GM19099 (cell line): ENCODE measurements around the gene FNDC11.

ENCODE experiments used
- POLR2A ChIP-seq: IDR thresholded peaks from 3 replicates; pipeline ENCODE4 v1.6.1; 2011; ENCODE audit warnings: low read depth; ENCODE audit not compliant: insufficient read length; ENCODE audit errors: extremely low read depth

The FNDC11 gene

DNA sequence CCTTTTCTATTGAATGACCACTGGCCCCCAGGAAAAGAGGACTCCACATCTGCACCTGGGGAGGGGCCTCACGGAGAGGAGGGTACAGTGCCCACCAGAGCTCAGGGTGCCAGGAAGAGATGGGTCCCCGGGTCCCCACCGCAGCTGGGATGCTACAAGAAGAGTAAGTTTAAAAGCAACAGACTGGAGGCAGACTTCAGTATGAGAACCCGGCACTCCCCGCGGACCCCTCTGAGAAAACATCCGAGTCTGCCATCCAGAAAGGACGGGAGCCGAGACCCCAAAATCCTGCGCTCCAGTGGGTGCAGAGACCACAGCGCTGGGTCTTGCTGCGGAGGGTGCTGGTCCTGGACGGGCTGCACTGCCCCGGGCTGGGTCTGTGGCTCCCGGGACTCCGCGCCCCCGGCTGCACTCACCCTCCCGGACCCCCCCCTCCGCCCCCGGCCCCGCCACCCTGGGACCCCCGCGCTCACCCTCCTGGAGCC lies 19.7 kb downstream of the FNDC11 start:
- no peak for TF ChIP-seq POLR2A

DNA sequence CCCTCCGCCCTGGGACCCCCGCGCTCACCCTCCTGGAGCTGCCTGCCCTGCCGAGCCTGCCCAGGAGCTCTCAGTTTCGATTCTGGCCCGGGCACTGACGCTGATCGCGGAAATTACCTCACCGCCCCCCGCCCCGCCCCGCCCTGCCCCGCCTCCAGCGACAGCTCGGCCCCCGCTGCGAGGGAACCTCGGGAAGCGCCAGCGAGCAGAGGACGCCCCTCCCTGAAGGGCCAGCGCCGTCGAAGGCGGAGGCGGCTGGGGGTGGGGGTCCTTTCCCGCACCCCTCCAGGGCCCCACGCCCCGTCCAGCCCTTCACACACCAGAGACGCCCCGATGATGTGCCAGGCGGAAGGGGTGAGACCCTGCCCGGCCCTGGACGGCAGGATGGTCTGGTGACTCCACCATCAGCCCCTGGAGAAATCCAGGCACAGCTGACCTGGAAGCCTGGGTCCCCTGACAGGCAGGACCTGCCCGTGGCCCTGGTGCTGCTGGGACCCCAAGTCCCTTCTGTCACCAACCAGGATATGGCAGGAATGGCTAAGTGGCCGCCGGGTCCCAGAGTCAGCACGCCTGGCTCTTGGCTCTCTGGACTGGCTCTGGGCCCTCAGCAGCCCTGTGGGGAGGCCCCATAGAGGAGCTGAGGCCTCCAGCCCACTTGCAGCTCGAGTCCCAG lies 20.3 kb downstream of the FNDC11 start, which contains the start of gene HELZ2:
Gene HELZ2 (minus strand): TSS at position 84 of the 673 bp plus-strand sequence. CDS start 1,854 bp downstream, outside the sequence.
- peak; percentile 67 for TF ChIP-seq POLR2A

DNA sequence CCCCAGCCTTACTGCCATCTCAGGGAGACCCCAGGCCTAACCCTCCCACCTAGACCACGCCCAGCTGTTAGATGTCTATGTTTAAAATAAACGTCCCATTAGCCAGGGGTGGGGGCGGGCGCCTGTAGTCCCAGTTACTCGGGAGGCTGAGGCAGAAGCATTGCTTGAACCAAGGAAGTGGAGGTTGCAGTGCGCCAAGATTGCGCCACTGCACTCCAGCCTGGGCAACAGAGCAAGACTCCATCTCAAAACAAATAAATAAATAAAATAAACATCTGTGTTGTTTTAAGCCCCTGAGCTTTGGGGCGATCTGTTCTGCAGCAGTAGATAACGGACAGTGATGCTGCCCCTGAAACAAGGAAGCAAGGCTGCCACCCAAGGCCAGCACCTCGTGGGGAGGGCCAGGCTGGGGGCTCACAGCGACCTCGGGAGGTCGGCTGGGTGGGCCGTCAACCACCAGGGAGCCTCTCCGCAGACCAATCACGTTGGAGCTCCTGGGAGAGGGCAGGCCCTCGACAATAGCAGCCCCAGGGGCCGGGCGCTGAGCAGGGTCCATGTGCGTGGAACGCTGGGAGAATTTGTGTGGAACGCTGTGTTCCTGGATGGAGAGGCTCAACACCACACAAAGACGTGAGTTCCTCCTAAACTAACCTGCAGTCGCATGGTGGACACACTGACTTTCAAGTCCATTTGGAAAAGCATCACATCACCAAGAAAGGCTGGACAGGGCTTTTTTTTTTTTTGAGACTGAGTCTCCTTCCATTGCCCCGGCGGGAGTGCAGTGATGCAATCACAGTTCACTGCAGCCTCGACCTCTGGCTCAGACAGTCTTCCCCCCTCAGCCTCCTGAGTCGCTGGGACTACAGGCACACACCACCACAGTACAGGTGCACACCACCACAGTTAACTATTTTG lies 21.1 kb downstream of the FNDC11 start:
- TF ChIP-seq POLR2A: no peak

DNA sequence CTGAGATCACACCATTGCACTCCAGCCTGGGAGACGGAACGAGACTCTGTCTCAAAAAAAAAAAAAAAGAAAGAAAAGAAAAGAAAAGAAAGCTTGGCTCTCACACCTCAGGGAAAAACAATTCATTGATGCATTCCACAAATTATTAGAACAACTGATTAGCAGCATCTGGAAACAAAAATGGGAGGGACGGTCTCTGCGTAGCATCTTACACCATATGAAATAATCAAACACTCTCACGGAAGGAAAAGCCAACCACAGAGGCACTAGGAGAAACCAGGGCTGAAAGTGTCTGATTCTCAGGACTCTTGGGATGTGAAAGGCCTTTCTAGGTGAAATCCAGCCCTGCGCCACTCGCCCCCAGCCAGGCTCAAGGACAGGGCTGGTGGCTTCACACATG lies 22.4 kb downstream of the FNDC11 start:
- TF ChIP-seq POLR2A: no peak

DNA sequence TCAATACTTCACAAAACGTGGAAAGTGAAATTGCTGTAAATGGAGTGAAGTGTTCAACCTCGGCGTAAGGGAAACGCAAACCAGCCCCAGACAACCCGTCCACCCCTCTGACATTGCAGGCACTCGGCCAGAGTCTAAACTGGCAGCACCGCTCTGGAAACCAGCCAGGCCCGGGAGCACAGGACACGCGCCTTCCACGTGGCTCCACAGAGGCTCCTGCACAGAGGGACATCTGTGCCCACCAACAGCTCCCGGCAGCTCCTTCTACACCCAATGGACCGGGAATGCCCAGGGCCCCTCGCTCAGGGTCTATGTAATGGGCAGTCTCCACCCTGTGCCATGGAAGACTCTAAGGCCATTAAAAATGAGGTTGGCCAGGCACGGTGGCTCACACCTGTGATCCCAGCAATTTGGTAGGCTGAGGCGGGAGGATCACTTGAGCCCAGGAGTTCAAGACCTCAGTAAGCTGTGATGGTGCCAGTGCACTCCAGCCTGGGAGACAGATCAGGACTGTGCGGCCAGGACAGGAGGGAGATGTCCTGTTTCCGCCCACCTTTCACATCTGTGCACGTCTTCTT lies 23.4 kb downstream of the FNDC11 start:
- no peak for TF ChIP-seq POLR2A

DNA sequence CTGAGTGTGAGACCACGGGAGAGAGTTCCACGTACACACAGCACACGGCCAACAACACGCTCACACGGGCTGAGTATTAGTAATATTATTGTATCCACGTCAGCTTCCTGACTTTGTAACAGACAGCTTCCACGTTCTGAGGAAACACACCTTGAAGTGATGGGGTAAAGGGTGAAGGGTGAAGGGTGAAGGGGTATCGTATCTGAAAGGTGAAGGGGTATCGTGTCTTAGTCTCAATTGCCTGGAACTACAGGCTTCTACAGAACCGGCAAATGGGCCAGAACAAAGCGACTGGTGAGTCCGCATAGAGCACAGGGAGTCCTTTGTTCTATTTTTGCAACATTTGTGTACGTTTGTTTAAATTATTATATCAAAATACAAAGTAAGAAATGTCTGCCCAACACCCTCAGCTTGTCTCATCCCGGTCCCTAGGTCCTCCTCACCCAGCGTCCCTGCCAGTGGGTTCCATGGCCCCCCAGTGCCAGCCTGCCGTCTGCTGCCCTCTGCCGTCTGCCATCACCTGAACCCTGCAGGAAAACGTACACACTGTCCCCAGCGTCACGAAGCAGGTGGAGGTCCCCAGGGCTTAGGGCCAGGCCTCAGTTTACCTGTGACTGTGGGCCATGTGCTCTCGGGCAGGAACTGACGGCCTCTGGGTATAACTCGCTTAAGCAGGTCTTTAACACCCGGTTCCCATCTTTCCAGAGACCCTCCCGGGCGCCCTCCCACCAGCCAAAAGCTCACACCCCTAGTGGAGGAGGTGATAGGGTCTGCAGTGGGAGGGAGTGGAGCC lies 24.5 kb downstream of the FNDC11 start:
- no peak for TF ChIP-seq POLR2A

DNA sequence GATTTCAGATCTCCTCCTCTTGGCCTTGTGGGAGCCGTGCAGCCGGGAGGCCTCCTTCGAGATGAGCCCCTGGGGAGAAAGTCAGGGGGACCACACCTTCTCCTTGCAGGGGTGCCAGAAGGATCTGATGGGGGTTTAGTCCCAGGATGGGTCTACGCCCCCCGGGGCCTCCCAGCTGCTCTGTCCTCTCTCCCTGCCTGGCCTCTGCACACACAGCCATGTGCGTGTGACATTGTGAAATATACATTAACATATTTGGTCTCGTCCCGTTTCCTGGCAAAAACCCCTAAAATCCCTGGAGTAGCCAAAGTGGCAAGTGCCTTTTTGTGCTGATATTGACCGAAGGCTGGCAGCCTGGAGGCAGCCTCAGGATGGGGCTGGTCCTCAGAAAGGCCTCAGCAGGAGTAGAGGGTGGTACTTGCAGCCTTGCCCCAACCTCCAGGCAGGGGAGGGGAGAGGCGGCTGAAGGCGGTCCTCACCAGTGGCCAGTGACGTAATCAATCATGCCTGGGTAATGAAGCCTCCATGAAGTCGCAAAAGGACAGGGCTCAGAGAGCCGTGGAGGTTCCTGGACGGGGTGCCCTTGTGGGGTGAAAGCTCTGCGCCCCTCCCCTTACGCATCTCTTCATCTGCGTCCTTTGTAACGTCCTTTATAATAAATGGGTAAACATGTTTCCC lies 25.2 kb downstream of the FNDC11 start:
- no peak for TF ChIP-seq POLR2A

DNA sequence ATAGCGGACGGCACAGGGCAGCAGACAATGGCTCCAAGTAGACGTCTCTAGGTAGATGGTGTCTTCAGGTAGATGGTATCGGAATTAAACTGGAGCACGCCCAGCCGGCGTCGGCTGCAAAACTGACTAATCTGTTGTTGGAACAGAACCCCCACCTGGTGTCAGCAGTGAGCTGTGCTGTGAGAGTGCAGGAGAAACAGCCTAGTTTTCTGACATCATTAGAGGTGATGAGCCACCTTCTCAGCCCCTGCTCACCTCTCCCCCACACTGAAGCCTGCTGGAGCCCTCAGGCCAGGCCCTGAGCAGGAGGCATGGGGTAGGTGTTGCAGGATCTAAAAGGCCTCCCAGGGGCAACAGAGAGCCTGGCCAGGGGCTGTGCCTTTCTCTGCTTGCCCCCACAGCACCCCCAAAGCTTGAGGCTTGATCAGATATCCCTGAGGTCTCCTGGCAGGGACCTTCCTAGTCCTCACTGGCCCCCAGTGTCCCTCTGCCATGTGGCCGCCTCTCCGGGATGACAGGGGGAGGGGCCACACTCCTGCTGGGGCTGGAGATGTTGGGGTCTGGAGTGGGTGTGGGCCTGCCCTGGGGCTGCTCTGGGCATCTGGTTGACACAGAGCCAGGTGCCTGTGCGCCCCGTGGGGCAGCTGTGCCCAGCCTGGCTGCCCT lies 27.0 kb downstream of the FNDC11 start:
- no peak for TF ChIP-seq POLR2A

DNA sequence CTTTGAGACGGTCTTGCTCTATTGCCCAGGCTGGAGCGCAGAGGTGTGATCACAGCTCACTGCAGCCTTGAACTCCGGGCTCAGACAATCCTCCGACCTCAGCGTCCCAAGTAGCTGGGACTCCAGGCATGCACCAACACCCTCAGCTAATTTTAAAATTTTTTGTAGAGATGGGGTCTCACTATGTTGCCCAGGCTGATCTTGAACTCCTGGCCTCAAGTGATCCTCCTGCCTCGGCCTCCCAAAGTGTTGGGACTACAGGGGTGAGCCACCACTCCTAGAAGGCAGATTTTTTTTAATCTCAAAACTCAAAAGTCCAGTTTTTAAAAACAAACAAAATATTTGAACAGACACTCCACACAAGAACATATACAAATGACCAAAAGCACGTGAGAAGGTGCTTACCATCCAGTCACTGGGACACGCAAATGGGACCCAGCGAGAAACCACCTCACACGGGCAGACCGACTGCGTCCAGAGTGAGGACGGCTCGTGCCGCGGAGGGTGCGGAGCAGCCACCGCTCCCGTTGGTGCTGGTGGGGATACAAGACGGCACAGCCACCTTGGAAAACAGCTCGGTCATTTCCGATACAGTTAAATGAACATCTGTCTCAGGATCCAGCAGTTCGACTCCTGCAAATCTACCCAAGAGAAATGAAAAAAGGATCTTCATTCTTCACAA lies 28.6 kb downstream of the FNDC11 start:
- TF ChIP-seq POLR2A: no peak

DNA sequence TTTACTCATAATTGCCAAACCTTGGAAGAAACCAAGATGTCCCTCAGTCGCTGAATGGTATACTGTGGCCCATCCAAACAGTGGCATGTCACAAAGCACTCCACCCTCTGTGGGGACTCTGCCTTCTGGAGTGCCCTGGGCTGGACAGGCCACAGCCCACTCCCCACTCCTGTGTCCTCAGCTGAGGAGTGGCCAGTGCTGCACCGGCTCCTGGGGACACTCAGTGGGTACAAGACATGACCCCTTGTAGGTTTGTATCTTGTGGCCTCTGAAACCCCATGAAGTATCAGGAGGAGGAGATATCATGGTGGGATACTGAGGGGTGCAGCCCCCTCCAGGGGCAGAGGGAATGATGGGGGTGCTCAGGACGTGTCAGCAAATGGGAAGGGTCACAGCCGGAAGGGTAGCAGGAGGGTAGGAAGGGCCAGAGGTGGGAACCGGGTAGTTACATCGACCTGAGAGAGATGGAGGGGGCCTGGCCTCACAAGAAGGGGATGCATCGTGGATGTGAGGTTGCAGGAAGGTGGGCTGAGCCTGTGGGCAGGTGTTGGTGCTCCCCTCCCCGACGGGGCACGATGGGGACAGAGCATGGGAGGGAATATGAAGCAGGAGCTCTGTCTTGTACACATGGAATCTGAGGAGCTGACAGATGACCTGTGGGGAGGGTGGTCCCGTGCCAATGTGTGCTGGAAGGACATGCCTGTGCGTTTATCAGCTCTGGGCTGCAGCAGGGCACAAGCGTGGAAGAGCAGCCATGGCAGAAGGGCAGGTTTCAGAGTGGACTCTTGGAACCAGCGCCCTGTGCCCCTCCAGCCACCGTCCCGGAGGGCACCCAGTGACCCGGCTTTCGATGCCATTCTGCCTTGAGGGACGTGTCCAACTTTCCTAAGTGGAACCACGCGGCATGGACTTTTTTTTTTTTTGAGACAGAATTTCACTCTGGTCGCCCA lies 31.9 kb downstream of the FNDC11 start:
- TF ChIP-seq POLR2A: no peak

DNA sequence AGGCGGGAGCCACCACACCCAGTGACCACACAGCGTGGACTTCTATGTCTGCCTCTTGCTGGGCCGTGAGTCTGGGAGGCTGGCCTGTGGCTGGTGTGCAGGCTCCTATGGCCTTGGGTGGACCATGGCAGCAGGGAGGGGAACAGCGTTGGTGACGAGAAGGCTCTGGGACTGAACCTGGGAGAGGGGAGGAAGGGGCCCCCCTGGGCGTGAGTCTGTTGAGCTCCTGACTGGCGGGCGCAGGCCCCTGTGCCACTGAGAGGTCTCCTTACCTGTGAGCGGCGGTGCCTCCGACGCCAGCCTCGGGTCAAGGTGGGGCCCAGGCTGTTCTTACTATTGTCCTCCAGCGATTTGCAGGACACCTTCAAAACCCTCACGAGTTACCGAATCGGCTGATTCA lies 32.8 kb downstream of the FNDC11 start:
- no peak for TF ChIP-seq POLR2A

DNA sequence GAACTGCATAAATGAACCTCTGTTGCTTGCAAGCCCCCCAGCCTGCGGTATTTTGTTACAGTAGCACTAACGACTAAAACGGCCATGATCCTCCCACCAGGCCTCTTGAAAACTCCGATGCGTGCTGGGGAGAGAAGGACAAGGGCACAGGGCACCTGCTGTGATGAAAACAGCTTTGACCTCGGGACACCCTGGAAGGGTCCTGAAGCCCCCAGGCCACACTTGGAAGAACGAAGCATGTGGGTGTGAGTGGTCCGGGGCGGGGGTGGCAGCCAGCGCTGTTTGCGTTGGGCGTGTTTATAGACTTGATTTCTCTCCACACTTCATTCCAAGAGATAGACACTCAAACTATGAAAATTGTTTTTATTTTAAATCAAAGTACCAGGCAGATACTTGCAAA lies 33.3 kb downstream of the FNDC11 start:
- no peak for TF ChIP-seq POLR2A
